Eye (tissue), 1 donor: Measurements from ENCODE around the gene SCN3B.
"Not testable (repeated sequence)": the region's sequence is repeated elsewhere in the genome, so short reads cannot be mapped to it uniquely, and the experiment has no call there.

Experiments
- DNase-seq: peaks from one replicate; pipeline ENCODE4 v3.0.0-alpha.2; 2015

SCN3B gene

GRCh38 chr11:123654566-123655081, at the start of gene SCN3B:
SCN3B (minus strand) TSS chr11:123654624; CDS start chr11:123653801, 823 bp downstream.
- peak; percentile 95 for DNase-seq

GRCh38 chr11:123702696-123703095, 48.3 kb upstream of the SCN3B start:
- no peak for DNase-seq

DNA sequence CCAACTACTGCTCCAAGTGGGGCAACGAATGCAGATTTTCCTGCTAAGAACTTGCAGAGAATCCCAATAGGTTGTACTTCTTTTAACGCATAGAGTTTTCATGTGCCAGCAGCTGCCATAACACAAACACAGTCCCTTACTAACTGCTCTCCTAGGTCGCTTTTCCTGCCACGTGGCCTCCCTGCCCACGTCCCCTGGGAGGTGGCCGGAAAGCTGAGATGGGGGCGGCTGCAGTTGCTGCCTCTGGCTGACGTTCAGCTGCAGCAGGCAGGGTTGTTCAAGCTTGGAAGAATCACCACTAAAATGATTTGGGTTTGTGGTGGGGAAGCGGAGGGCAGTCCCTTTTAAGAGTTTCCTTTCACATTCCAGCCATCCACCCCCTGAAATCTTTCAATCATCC, 47.7 kb upstream of the SCN3B start:
- peak; percentile 20 for DNase-seq

DNA sequence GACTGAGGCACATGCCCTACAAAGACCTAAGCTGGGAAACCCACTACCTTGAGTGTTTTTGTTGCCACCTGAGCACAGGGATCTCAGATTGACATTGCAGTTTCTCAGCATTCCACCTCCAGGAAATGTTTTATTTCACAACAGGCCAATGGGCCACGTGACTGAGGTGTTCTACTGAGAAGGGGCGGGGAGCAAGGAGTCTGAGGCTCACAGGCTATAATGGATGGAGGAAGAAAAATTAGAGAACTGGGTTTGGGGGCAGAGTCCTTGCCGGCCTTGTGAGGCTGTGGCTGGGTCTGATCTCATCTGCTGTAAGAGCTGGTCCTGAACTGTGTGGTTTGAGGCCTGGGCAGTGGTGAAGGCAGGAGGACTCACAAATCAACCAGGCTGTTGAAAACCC, 46.3 kb upstream of the SCN3B start:
- no peak for DNase-seq

DNA sequence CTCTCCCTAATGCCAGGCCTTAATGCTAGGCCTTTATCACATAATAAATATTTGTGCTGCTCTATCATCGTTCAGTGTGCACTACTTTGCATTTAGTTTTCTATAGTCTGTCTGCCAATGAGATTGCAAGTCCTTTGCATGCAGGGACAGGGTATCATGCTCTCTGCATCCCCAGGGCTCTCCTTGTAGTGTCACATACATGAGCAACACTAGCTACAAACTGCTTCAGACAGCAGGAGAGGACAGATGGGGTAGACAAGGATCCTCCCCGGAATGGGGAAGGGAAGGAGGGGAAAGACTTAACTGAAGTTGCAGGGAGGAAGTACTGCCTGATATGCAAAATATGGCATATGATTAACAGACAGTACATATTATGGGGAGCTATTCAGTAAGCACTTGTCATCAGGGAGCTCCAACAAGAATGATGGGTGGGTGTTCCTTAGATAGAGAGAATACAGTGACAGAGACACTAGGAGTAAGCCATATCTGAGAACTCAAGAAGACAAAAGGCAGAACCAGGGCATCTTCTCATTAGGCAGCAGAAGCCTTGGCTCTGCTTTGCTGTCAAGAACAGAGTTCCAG, 44.2 kb upstream of the SCN3B start:
- DNase-seq = no peak

DNA sequence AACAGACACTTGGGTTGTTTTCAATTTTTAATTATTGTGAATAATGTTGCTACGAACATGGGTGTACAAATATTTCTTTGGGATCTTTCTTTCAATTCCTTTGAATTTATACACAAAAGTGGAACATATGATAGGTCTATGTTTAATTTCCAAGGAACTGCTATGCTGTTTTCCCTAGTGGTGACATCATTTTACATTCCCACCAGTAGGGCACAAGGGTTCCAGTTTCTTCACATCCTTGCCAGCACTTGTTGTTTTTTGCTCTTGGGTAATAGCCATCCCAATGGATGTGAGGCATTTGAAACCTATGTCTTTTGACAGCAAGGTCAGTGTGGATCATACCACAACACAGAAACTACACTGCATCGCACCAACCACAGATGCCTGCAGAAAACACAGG, 41.8 kb upstream of the SCN3B start:
- DNase-seq = no peak

GRCh38 chr11:123695231-123695630, 40.8 kb upstream of the SCN3B start:
- DNase-seq = no peak

DNA sequence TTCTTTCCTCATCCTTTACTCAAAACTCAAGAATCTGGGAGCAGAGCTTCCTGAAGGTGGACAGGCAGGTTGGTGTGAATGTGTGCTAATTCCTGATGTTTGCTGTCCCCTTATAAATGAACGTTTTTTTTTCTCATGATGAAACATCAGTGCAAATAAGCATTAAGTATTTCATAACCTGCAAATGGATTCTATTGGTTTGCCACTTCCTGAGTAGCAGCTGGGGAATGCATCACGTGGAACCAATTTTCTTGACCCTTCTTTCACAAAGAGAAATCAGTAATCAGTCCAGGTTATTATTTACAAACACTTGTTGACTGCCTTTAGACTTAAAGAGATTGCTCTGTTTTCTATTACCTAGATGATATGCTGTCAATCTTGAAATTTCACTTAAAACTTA, 40.1 kb upstream of the SCN3B start:
- no peak for DNase-seq

GRCh38 chr11:123692961-123693360, 38.5 kb upstream of the SCN3B start:
- no peak for DNase-seq

- DNase-seq = no peak
These were observed 36.1 kb upstream of the SCN3B start for GRCh38 chr11:123690485-123690884.

DNA sequence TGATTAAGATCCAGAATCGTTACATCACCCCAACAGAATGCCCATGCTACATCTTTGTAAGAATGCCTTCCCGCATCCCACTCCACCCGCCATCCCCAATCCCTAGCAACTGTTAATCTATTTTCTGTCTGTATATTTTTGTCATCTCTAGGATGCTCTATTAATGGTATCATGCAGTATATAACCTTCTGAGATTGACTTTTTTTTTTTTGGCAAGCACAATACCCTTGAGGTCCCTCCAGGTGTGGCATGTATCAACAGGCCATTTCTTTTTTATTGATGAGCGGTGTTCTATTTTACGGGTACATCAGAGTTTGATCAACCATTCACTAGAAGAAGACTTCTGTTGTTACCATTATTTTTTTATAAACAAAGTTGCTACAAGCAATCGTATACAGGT, 30.2 kb upstream of the SCN3B start:
- DNase-seq = no peak

GRCh38 chr11:123683428-123684170, 29.2 kb upstream of the SCN3B start:
- DNase-seq = peak; percentile 68

DNA sequence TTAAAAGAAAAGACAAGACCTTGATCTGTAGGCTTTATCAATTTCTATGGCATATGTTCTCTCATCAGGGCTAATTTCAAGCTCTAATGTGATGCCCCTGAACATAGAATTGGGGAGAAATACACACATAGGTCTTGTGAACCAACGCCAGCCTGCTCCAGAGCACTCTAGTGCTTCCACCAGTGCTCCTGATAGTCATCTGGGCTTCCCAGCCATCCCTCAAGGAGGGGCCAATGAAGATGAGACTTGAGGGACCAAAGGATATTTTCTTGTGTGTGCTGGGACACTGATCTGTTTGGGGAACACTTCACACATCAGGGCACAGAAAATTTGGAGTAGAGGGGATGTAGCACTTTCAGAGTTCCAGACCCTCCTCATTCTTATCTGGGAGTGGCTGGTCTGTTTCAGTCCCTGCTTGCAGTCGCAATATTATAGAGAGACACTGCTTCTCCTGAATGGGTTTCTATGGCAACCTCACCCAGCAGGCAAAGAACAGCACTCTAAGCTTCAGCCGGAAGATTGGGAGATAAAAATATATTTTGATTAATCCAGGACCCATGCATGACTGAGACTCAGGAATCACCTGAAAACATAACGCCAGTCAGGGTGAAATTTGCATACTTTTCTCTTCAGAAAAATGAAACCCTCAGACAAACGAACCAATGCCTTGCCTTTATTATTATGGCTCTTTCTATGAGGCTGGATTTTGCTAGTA, 28.4 kb upstream of the SCN3B start:
- peak; percentile 67 for DNase-seq

- no peak for DNase-seq
These were observed 26.6 kb upstream of the SCN3B start for GRCh38 chr11:123681030-123681429.

DNA sequence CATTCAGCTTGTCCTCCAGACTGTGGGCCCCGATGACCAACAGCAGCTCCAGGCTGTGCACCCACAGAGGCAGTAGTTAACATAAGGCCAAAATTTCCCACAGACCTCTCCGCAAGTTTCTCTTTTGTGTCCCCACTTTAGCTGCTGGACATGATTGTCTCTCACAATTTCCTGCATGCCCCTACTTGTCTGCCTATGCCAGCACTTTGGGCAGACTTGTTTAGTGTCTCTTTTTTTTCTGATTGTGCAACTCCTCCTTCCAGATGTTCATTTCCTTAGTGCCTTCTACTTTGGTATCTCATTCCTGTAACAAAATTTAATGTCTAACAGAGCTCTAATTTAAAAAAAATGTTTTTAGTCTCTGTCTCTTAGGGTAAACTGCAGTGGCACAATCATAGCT, 23.8 kb upstream of the SCN3B start:
- no peak for DNase-seq

DNA sequence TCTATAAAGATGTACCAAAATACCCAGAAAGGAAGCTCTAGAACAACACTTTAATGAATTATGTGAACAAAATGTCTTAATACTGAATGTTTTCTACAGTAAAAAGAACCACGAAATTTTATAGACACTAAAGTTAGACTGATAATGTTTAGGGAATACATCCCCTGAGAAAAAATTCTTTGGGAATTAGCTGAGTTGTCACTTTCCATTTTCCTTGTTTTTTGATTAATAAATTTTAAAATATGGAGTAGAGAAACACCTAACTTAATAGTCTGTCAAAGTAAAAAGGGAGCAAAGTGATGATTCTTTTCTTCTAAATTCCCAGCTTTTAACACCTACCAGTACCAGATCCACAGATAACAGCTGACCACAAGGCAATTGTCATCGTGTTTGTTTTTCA, 23.1 kb upstream of the SCN3B start:
- no peak for DNase-seq

DNA sequence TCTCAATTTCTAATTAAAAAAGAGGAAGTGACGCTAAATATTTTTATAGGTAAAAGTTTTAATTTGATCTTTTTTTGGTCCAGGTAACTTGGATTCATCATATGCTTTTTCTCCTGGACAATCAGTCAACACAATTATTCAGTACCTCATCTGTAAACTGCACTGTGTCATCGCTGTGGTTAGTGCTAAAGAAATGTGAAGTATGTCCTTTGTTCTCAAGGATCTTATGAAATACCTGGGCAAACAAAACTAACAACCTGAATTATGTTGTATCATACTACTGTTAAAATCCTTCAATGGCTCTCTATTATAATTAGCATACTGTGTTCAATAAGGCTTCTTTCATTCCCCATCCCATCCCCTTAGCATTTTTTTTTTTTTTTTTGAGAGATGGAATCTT, 19.9 kb upstream of the SCN3B start:
- no peak for DNase-seq

- no peak for DNase-seq
These were observed 18.1 kb upstream of the SCN3B start for GRCh38 chr11:123672568-123672967.

DNA sequence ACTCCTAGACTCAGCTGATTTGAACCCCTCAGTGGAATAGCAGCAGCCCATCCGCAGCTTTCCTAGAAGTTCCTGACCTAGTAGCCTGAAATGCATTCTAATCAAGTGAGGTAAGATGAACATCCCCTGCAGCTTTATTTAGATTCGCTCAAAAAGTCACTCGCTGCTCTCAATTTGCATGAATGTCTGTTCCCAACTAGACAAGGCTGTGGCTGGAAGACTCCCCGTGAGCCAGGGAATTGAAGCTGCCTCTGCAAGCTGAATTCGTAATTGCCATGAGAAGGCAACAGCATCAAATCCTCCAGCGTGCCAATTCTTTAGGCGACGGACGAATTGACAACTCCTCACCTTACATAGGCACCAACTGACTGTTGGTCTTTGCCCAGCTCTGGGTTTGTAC, 17.1 kb upstream of the SCN3B start:
- DNase-seq = no peak

- no peak for DNase-seq
These were observed 15.7 kb upstream of the SCN3B start for GRCh38 chr11:123670081-123670480.

DNA sequence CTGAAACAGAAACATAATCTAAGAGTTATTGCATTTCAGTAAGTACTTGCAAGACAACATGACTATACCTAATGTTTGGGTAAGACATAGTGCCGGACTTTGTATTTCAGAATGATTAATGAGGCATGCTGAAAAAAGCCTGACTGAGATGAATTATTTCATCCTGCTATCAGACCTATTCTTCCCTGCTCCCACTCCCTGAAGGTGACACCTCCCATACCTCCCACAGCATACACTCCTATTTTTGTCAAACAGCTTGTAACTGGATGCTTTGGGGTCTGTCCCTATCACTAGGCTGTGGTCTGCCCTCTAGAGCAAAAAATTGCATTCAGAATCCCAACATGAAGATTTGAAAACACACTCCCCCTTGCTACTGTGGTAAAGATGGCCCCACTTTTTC, 10.9 kb upstream of the SCN3B start:
- no peak for DNase-seq

DNA sequence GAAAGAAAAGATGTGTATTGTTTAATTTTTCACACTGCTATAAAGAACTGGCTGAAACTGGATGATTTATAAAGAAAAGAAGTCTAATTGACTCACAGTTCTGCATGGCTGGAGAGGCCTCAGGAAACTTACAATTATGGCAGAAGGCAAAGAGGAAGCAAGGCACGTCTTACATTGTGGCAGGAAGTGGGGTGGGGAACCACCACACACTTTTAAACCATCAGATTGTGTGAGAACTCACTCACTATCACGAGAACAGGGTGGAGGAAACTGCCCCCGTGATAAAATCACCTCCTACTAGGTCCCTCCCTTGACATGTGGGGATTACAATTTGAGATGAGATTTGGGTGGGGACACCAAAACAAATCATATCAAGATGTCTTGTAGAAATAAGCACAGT, 5.5 kb upstream of the SCN3B start:
- not testable (repeated sequence) for DNase-seq

DNA sequence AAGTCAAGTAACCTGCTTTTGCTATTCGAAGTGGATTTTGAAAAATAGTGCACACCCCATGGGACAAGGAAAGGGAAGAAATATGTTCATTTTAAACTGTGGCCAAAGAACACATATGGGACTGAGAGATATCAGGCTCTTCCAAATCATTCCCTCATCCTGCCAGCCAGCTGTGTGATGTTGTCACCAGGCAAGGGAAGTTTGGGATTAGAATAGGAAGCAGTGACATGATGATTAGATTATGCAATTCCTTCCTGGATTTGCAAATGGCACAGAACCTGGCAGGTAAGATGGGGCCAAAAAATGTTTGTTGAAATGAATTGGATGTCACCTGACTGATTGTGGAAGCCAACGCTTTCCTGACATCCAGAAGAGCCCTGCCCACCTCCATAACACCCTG, 4.9 kb upstream of the SCN3B start:
- no peak for DNase-seq
